ENCODE measurements around the gene KIF21A.

Gene KIF21A

GRCh38 chr12:39294715-39295114, 148.2 kb downstream of the KIF21A start:
- no peaks in the 10 kb centered on the region for H3K79me2 ChIP-seq
- no peak overlapping the region for H2AFZ ChIP-seq
- H3K9me3 ChIP-seq (ENCODE audit: control insufficient read depth, low read length): no peaks in the 10 kb centered on the region
- no peaks in the 10 kb centered on the region for H3K36me3 ChIP-seq (ENCODE audit: control insufficient read depth, insufficient read depth, low read length)
- TF ChIP-seq CTCF (IDR thresholded peaks at IDR 0.05): no peak
- no peak overlapping the region for H3K27ac ChIP-seq
- no peak overlapping the region for H3K9ac ChIP-seq
- H3K27me3 ChIP-seq (ENCODE audit: control insufficient read depth, insufficient read depth, low read length): no peaks in the 10 kb centered on the region
- H3K4me2 ChIP-seq (ENCODE audit: low read length): no peak overlapping the region
- H3K4me3 ChIP-seq (ENCODE audit: low read depth, low read length): no peak overlapping the region
- no peaks in the 10 kb centered on the region for H3K4me1 ChIP-seq

GRCh38 chr12:39292125-39292630, 150.7 kb downstream of the KIF21A start:
- H3K9me3 ChIP-seq (ENCODE audit: control insufficient read depth, low read length): no peaks in the 10 kb centered on the region
- H3K79me2 ChIP-seq: no peaks in the 10 kb centered on the region
- no peak overlapping the region for H3K4me2 ChIP-seq (ENCODE audit: low read length)
- no peak overlapping the region for H2AFZ ChIP-seq
- H3K9ac ChIP-seq: no peak overlapping the region
- H3K4me1 ChIP-seq: no peaks in the 10 kb centered on the region
- no peaks in the 10 kb centered on the region for H3K27me3 ChIP-seq (ENCODE audit: control insufficient read depth, insufficient read depth, low read length)
- no peak overlapping the region for H3K4me3 ChIP-seq (ENCODE audit: low read depth, low read length)
- H3K27ac ChIP-seq: no peak overlapping the region
- TF ChIP-seq CTCF (IDR thresholded peaks at IDR 0.05): no peak
- H3K36me3 ChIP-seq (ENCODE audit: control insufficient read depth, insufficient read depth, low read length): no peaks in the 10 kb centered on the region

GRCh38 chr12:39287817-39288216, 155.1 kb downstream of the KIF21A start:
- Histone ChIP-seq H3K4me3 (ENCODE audit: low read depth, low read length) (no peak overlapping the region), H3K27me3 (ENCODE audit: control insufficient read depth, insufficient read depth, low read length) (no peaks in the 10 kb centered on the region), H2AFZ (no peak overlapping the region), H3K79me2 (no peaks in the 10 kb centered on the region), H3K27ac (no peak overlapping the region), H3K9me3 (ENCODE audit: control insufficient read depth, low read length) (no peaks in the 10 kb centered on the region), H3K9ac (no peak overlapping the region), H3K36me3 (ENCODE audit: control insufficient read depth, insufficient read depth, low read length) (no peaks in the 10 kb centered on the region), H3K4me2 (ENCODE audit: low read length) (no peak overlapping the region), H3K4me1 (no peaks in the 10 kb centered on the region)
- no peak for TF ChIP-seq CTCF (IDR thresholded peaks at IDR 0.05)

- Histone ChIP-seq H2AFZ (no peak overlapping the region), H3K79me2 (no peaks in the 10 kb centered on the region), H3K4me3 (ENCODE audit: low read depth, low read length) (no peak overlapping the region), H3K4me1 (no peaks in the 10 kb centered on the region), H3K4me2 (ENCODE audit: low read length) (no peak overlapping the region), H3K36me3 (ENCODE audit: control insufficient read depth, insufficient read depth, low read length) (no peaks in the 10 kb centered on the region), H3K27ac (no peak overlapping the region), H3K9ac (no peak overlapping the region), H3K27me3 (ENCODE audit: control insufficient read depth, insufficient read depth, low read length) (no peaks in the 10 kb centered on the region), H3K9me3 (ENCODE audit: control insufficient read depth, low read length) (no peaks in the 10 kb centered on the region)
- TF ChIP-seq CTCF (IDR thresholded peaks at IDR 0.05): no peak
These were observed 155.5 kb downstream of the KIF21A start for GRCh38 chr12:39287409-39287808.

- H3K27me3 ChIP-seq (ENCODE audit: control insufficient read depth, insufficient read depth, low read length): no peaks in the 10 kb centered on the region
- H3K9me3 ChIP-seq (ENCODE audit: control insufficient read depth, low read length): no peaks in the 10 kb centered on the region
- no peaks in the 10 kb centered on the region for H3K36me3 ChIP-seq (ENCODE audit: control insufficient read depth, insufficient read depth, low read length)
- H3K9ac ChIP-seq: no peak overlapping the region
- no peak overlapping the region for H2AFZ ChIP-seq
- no peak overlapping the region for H3K4me2 ChIP-seq (ENCODE audit: low read length)
- H3K4me1 ChIP-seq: no peaks in the 10 kb centered on the region
- no peaks in the 10 kb centered on the region for H3K79me2 ChIP-seq
- H3K4me3 ChIP-seq (ENCODE audit: low read depth, low read length): no peak overlapping the region
- H3K27ac ChIP-seq: no peak overlapping the region
- no peak for TF ChIP-seq CTCF (IDR thresholded peaks at IDR 0.05)
These were observed 164.5 kb downstream of the KIF21A start for GRCh38 chr12:39278426-39278825.

Measured in parathyroid adenoma (tissue), 2 donors.